ENCODE results near the gene SDHB.

DNA sequence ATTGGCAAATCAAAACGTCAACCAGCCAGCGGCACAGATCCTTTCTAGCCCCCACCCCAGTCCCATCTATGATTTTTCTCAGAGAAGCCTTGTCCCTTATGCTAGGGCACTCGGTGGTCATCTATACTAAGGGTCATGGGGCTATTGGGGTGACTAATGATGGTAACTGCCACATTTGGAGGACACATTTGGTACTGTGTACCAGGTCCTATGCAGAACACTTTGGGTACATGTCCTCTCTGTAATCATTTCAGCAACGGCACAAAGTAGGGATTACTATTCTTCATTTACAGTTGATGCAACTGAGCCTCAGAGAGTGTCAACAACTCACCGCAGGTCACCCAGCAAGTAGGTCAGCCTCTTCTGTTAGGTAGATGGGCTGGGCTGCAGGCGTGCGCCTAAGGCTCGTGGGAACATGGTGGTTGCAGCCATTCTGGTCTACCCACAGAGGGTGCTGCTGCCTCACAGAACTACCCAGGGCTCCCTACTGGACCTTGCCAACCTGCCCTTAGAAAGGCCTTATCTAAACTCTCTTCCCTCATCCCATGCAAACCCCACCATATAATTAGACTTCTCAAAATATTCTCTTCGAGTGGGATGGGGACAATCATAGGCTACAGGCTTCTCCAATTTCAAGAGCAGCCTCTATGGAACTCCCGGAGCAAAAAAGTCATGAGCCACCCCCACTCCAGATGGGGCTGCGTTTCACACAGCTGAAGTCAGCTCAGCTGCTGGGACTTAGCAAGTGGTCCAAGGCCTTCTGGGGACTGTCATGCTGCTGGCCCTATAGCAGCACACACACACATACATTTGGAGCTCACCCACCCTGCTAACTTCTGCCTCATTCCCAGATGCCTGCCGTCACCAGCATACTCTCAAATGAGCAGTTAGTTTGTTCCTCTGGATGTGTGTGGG, 5.8 kb upstream of the SDHB start:
- no peak for TF ChIP-seq YY1 (IDR thresholded peaks at IDR 0.05; ENCODE audit: insufficient read depth, insufficient read length)
- TF ChIP-seq ZNF274 (IDR thresholded peaks at IDR 0.05; ENCODE audit: low read depth, low read length): no peak
- no peak for TF ChIP-seq SUZ12 (IDR thresholded peaks at IDR 0.05; ENCODE audit: extremely low read depth, insufficient read depth, insufficient read length)
